GM13976 (cell line): ENCODE results near the gene TMC4.
A peak's percentile ranks its signal among the peaks of the same experiment; 100 is the strongest.

Source experiments
- DNase-seq: peaks from one replicate; pipeline ENCODE4 v3.0.0; 2012; ENCODE audit warnings: low spot score
- CTCF ChIP-seq: IDR thresholded peaks from 2 replicates; pipeline ENCODE4 v1.5.1; 2012; ENCODE audit warnings: borderline replicate concordance, mild to moderate bottlenecking; ENCODE audit not compliant: insufficient read depth; ENCODE audit errors: extremely low read depth, missing control alignments, control extremely low read depth
- in situ Hi-C: fragments of 300-500 bp; cut with MboI; formaldehyde crosslinking; loops from one replicate; pipeline ENCODE4 v1.12.0; 2022; ENCODE audit warnings: low sequenced_read_pairs, mixed read lengths, inconsistent platforms; ENCODE audit not compliant: unreplicated experiment

The TMC4 gene

GRCh38 chr19:54121259-54121658 is 51.7 kb downstream of the TMC4 start:
- in situ Hi-C loops: no loop called here
- TF ChIP-seq CTCF: no peak
- no peak for DNase-seq

- in situ Hi-C loops: no loop called here
- no peak for TF ChIP-seq CTCF
- peak; percentile 97 for DNase-seq
These were observed 57.6 kb downstream of the TMC4 start, which contains the start of the genes PRPF31 and TFPT for GRCh38 chr19:54115109-54116063. Gene PRPF31 (plus strand): TSS chr19:54115754. CDS start chr19:54118279, 2,525 bp downstream. Gene TFPT (minus strand): TSS chr19:54115657. CDS start chr19:54115269, 388 bp downstream.

- in situ Hi-C loops: no loop called here
- peak; percentile 80 for DNase-seq
These were observed 58.4 kb downstream of the TMC4 start for GRCh38 chr19:54114340-54115108.

More at GRCh38 chr19:54114340-54115108, 58.4 kb downstream of the TMC4 start:
- TF ChIP-seq CTCF: no peak
